ENCODE measurements around the gene GALNS. TPM values are rescaled to one million over a fixed set of nuclear protein-coding genes. Genes with fewer than 3 reads are reported as not detected.

Gene GALNS
- total RNA-seq, 1 donor from 2014 or later, result 26.1 TPM

DNA sequence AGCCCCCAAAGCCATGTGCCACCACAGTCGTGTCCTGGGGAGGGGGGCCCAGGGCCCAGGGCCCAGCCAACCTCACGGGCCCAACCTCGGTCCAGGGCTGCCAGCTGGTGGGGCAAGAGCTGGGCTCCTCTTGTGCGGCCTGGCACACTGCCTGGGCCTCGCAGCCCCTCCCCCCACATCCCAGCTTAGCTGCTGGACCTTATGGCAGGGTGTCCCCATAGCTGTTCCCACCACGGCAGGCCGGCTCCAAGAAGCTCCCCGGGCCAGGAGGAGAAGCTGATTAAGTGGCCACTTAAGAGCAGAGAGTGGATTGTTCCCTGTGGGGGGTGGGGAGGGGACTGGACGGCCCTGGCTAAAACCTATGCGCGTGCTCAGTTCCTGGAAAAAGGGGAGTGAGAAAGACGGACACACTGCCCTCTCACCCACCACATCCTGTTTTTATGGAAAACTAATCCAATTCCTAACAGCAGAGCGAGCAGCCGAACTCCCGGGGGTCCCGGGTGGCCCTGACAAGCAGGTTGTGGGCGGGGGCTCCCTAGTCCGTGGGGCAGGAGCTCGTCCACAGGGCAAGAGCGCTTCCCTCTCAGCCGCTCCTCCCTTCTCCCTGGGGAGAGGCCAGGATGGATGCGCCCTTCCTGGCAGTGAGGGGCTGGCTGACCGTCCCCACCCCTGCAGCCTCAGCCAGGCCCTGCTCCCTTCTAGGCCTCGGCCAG, 88.5 kb downstream of the GALNS start:
- H3K27me3 Mint-ChIP-seq (ENCODE audit: low read depth), result no peaks in the 10 kb centered on the region
- peaks cover 14% of the 10 kb centered on the region for H3K4me1 Mint-ChIP-seq (ENCODE audit: low read depth)
- H3K27ac Mint-ChIP-seq, result no peak overlapping the region
- H3K4me3 Mint-ChIP-seq (ENCODE audit: low read depth), result no peak overlapping the region
- H3K9me3 Mint-ChIP-seq, result no peaks in the 10 kb centered on the region
- no peak for DNase-seq (ENCODE audit: low spot score)
- H3K36me3 Mint-ChIP-seq (ENCODE audit: low read depth), result peaks cover 6% of the 10 kb centered on the region
- intact Hi-C loops (cut with micrococcal nuclease), result no loop called here

DNA sequence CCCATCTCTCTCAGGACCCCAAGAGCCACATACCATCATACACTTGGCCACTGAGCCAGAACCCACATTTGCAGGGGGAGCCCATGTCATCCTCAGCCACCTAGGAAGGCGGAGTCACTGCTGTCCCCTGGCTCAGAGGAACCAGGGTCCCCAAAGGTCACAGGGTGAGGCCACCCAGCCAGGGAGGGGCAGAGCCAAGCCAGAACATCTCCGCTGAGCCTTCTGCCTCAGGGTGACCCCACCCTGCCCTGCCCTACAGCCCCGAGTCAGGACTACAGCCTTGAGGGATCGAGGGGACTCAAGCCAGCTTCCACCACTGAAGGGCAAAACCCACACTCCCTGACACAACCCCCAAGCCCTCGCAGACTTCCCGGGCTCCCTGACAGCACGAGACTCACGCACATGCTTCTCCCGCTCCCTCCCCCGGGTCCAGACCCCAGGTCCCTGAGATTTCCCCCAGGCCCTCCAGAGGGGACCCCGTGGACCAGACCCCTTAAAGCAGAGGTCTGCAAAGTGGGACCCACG, 89.1 kb downstream of the GALNS start:
- no peaks in the 10 kb centered on the region for H3K27me3 Mint-ChIP-seq (ENCODE audit: low read depth)
- H3K4me3 Mint-ChIP-seq (ENCODE audit: low read depth), result no peak overlapping the region
- H3K9me3 Mint-ChIP-seq, result no peaks in the 10 kb centered on the region
- H3K4me1 Mint-ChIP-seq (ENCODE audit: low read depth), result peaks cover 14% of the 10 kb centered on the region
- DNase-seq (ENCODE audit: low spot score), result no peak
- intact Hi-C loops (cut with micrococcal nuclease), result no loop called here
- peaks cover 7% of the 10 kb centered on the region for H3K36me3 Mint-ChIP-seq (ENCODE audit: low read depth)
- H3K27ac Mint-ChIP-seq, result peak overlapping the region; percentile 55

DNA sequence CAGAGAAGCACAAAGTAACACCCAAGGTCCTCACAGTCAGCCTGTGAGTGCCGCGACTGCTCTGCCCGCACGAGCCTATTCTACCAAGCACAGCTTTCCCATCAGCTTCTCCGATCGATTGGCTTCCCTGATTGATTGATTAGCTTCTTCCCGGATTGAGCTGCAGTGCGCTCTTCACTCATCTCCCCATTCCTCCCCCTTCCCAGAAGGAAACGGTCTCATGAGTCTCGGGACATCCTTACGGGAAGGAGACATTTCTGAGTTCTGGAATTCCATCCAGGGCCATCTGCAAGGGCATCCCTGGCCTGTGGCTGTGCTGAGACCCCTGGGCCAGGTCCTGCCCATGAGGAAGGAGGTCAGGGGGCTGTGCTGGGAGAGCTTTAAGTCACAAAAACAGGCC, 89.8 kb downstream of the GALNS start:
- Mint-ChIP-seq H3K27ac (no peak overlapping the region), H3K9me3 (no peaks in the 10 kb centered on the region), H3K36me3 (ENCODE audit: low read depth) (peaks cover 7% of the 10 kb centered on the region), H3K4me1 (ENCODE audit: low read depth) (peaks cover 14% of the 10 kb centered on the region), H3K27me3 (ENCODE audit: low read depth) (no peaks in the 10 kb centered on the region), H3K4me3 (ENCODE audit: low read depth) (no peak overlapping the region)
- intact Hi-C loops (cut with micrococcal nuclease), result no loop called here
- DNase-seq (ENCODE audit: low spot score), result no peak

DNA sequence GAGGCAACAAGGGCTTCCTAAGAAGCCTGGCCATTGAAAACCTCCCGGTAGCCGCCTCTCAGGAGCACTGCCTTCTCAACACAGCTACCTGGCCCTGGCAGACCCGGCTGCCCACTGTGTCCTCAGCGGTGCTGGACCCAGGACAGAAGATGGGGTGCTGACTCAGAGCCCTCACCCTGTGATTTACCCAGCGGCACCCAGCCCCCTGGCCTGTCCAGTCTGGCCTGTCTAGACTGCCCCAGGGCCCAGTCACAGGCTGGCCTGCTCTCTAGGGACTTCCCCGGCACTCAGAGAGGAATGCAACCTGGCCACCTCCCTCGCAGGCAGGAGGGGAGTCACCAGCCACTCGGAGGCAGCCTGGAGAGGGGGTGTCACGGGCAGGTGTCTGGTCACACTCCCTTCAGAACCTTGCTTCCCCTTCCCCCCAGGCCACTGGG, 91.8 kb downstream of the GALNS start:
- Mint-ChIP-seq H3K4me3 (ENCODE audit: low read depth) (no peak overlapping the region), H3K4me1 (ENCODE audit: low read depth) (peaks cover 12% of the 10 kb centered on the region), H3K27ac (no peak overlapping the region), H3K27me3 (ENCODE audit: low read depth) (no peaks in the 10 kb centered on the region), H3K36me3 (ENCODE audit: low read depth) (peaks cover 7% of the 10 kb centered on the region), H3K9me3 (no peaks in the 10 kb centered on the region)
- intact Hi-C loops (cut with micrococcal nuclease), result no loop called here
- no peak for DNase-seq (ENCODE audit: low spot score)

DNA sequence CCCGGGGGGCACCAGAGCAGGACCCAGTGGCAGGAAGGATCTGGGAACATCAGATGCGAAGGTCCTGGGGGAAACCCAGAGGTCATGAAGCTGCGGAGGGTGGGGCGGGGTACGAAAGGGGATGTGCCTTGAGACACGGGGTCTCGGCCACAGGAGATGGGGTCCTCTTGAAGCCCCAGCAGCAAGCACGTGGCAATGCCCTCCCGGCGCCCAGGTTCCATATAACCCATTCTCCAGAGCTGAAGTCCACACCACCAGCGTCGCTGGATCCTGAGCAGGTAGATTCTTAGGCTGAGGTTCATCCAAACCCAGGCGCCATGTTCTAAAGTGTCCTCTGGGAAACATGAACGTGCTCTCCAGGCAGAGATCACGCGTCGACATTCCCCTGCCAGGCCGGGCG, 92.7 kb downstream of the GALNS start:
- DNase-seq (ENCODE audit: low spot score), result no peak
- Mint-ChIP-seq H3K36me3 (ENCODE audit: low read depth) (peaks cover 7% of the 10 kb centered on the region), H3K27me3 (ENCODE audit: low read depth) (no peaks in the 10 kb centered on the region), H3K27ac (no peak overlapping the region), H3K9me3 (no peaks in the 10 kb centered on the region), H3K4me1 (ENCODE audit: low read depth) (peaks cover 15% of the 10 kb centered on the region), H3K4me3 (ENCODE audit: low read depth) (no peak overlapping the region)
- intact Hi-C loops (cut with micrococcal nuclease), result no loop called here

Other genes starting within 250 kb of the GALNS start
- gene IL17C, start 218.4 kb downstream of the GALNS start, total RNA-seq, result not detected in 2 replicates
- gene CYBA, start 205.9 kb downstream of the GALNS start, total RNA-seq, result 233 and 242 TPM in 2 replicates
- 132 and 137 TPM in 2 replicates for gene MVD, start 193.9 kb downstream of the GALNS start, total RNA-seq
- 2.0 and 2.3 TPM in 2 replicates for gene SNAI3, start 170.4 kb downstream of the GALNS start, total RNA-seq
- gene RNF166, start 150.5 kb downstream of the GALNS start, total RNA-seq, result 39.9 and 52.1 TPM in 2 replicates
- gene CTU2, start 150.4 kb downstream of the GALNS start, total RNA-seq, result 43.8 and 43.9 TPM in 2 replicates
- 240 and 255 TPM in 2 replicates for gene PIEZO1, start 71.7 kb downstream of the GALNS start, total RNA-seq
- 79.9 and 90.9 TPM in 2 replicates for gene CDT1, start 53.2 kb downstream of the GALNS start, total RNA-seq
- 294 and 300 TPM in 2 replicates for gene APRT, start 45.0 kb downstream of the GALNS start, total RNA-seq
- gene TRAPPC2L, start 180 bp upstream of the GALNS start, total RNA-seq, result 56.5 and 57.5 TPM in 2 replicates
- gene PABPN1L, start 9.7 kb upstream of the GALNS start, total RNA-seq, result not detected in 2 replicates
- gene CBFA2T3, start 120.3 kb upstream of the GALNS start, total RNA-seq, result 0.23 and 0.30 TPM in 2 replicates
- 36.3 and 39.8 TPM in 2 replicates for gene ACSF3, start 236.9 kb upstream of the GALNS start, total RNA-seq